GM19238 (cell line): Measurements from ENCODE around the gene MORN3.
"Not testable (repeated sequence)": the region's sequence is repeated elsewhere in the genome, so short reads cannot be mapped to it uniquely, and the experiment has no call there.

Experiments used
- DNase-seq: peaks from one replicate; pipeline ENCODE4 v3.0.0; 2011; ENCODE audit warnings: low spot score; ENCODE audit not compliant: insufficient read length

MORN3 gene

GRCh38 chr12:121641343-121641630 lies 28.2 kb downstream of the MORN3 start:
- DNase-seq = no peak

GRCh38 chr12:121638298-121639202 lies 30.9 kb downstream of the MORN3 start:
- no peak for DNase-seq

GRCh38 chr12:121637231-121637914 lies 32.1 kb downstream of the MORN3 start:
- DNase-seq = peak; percentile 77

- DNase-seq = no peak
Measured at GRCh38 chr12:121634836-121635235, 34.6 kb downstream of the MORN3 start.

- DNase-seq = not testable (repeated sequence)
Measured at GRCh38 chr12:121633833-121634196, 35.6 kb downstream of the MORN3 start.

- DNase-seq = no peak
Measured at GRCh38 chr12:121632069-121632970, 37.1 kb downstream of the MORN3 start.

GRCh38 chr12:121630791-121631355 lies 38.6 kb downstream of the MORN3 start:
- DNase-seq = no peak

- DNase-seq = no peak
Measured at GRCh38 chr12:121628536-121628935, 40.9 kb downstream of the MORN3 start.

- DNase-seq = no peak
Measured at GRCh38 chr12:121628037-121628436, 41.4 kb downstream of the MORN3 start.

GRCh38 chr12:121626853-121627640 lies 42.4 kb downstream of the MORN3 start:
- peak; percentile 70 for DNase-seq

- peak; percentile 89 for DNase-seq
Measured at GRCh38 chr12:121626087-121626852, 43.2 kb downstream of the MORN3 start, which contains the start of gene ORAI1. Gene ORAI1 (plus strand): TSS chr12:121626530.

GRCh38 chr12:121620333-121620891 lies 49.0 kb downstream of the MORN3 start:
- DNase-seq = no peak

GRCh38 chr12:121618659-121619233 lies 50.7 kb downstream of the MORN3 start:
- DNase-seq = no peak

GRCh38 chr12:121614872-121615467 lies 54.5 kb downstream of the MORN3 start:
- DNase-seq = no peak

GRCh38 chr12:121613462-121613861 lies 56.0 kb downstream of the MORN3 start:
- no peak for DNase-seq

GRCh38 chr12:121611306-121611705 lies 58.1 kb downstream of the MORN3 start:
- DNase-seq = no peak

- no peak for DNase-seq
Measured at GRCh38 chr12:121610239-121611149, 59.0 kb downstream of the MORN3 start.

GRCh38 chr12:121608301-121608700 lies 61.2 kb downstream of the MORN3 start:
- DNase-seq = no peak
